Right lobe of liver (tissue), 4 donors: Measurements from ENCODE around the gene SBF2.

Source experiments
- CTCF ChIP-seq, 4 donors: fragments of 200-600 bp in 3 of 4; fragments of 450-650 bp in 1 of 4; IDR thresholded peaks; one replicate each; pipeline versions ENCODE4 v1.5.1 to v1.8.0; 2016 to 2022; ENCODE audit warnings: antibody characterized with exemption in 4 of 4, mild to moderate bottlenecking in 2 of 4
- POLR2A ChIP-seq: fragments of 450-650 bp; IDR thresholded peaks from one replicate; pipeline ENCODE4 v1.6.1; 2017; ENCODE audit warnings: antibody characterized with exemption, mild to moderate bottlenecking
- donor health status: DM: no; HTN: no; CAD: no.
- donor health status: DM: no; HTN: no; CAD: no.
- donor health status: DM: no; HTN: yes; CAD: no.

- no peak for TF ChIP-seq CTCF (IDR thresholded peaks at IDR 0.05)
- no peak for TF ChIP-seq POLR2A
These were observed 270.8 kb downstream of the SBF2 start for GRCh38 chr11:10023212-10023611.
